IPS-NIHi7 (cell line): ENCODE measurements around the gene CAT.
A peak's percentile ranks its signal among the peaks of the same experiment; 100 is the strongest.
"Not testable (repeated sequence)": the region's sequence is repeated elsewhere in the genome, so short reads cannot be mapped to it uniquely, and the experiment has no call there.

Experiments used
- DNase-seq: peaks from one replicate; pipeline ENCODE4 v3.0.0; 2012; ENCODE audit warnings: mixed read lengths; ENCODE audit errors: extremely low spot score

Gene CAT

DNA sequence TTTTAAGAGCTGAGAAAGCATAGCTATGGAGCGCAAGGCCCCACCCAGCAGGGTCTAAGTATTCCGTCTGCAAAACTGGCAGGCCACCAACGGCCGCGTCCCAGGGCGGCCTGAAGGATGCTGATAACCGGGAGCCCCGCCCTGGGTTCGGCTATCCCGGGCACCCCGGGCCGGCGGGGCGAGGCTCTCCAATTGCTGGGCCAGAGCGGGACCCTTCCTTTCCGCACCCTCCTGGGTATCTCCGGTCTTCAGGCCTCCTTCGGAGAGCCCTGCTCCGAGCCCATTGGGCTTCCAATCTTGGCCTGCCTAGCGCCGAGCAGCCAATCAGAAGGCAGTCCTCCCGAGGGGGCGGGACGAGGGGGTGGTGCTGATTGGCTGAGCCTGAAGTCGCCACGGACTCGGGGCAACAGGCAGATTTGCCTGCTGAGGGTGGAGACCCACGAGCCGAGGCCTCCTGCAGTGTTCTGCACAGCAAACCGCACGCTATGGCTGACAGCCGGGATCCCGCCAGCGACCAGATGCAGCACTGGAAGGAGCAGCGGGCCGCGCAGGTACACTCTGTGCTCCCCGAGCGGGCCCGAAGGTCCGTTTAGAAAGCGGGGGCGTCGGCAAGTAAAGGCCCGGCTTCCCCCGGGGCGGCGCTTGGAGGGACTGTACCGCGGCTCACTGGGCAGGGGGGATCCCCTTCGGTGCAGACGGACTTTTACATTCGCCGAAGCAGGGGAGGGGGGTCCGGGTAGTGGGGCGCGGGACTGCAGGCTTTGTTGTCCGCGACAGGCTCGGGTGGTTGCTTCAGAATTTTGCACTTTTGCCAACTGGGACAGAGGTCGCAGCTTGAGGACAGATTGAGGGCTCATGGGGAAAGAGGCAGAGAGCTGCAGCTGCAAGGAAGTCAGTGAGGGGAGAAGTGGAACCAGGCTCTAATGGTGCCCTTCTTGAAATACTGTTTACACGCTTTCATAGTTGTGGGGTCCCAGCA is at the start of gene CAT:
Gene CAT, plus strand, starts transcription at position 406 of the 979 bp plus-strand sequence. Its CDS starts 80 bp downstream, at position 486.
- peak; percentile 91 for DNase-seq

DNA sequence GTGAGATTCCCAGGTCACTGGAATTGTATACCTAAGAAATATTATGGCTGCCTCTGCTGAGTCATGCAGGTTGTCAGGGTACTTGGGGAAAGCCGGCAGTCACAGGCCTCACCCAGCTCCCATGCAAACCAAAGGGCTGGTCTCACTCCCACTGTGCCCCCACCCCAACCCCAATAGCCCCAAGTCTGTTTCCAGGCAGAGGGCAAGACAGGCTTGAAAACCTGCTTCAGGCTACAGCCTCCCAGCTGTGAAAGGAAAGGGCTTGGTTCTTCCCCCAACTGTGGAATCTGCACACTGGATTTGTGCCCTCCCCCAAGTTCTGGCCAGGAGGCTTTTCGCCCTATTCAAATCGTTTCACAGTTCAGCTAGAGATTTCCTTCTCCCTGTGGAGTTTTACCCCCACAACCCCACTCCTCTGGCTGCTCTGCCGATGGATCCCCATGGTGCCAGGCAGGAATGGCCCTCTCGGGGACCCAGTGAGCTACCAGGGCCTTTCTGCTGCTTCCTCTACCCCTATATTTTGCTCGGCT is 43.9 kb upstream of the CAT start:
- DNase-seq, result no peak

DNA sequence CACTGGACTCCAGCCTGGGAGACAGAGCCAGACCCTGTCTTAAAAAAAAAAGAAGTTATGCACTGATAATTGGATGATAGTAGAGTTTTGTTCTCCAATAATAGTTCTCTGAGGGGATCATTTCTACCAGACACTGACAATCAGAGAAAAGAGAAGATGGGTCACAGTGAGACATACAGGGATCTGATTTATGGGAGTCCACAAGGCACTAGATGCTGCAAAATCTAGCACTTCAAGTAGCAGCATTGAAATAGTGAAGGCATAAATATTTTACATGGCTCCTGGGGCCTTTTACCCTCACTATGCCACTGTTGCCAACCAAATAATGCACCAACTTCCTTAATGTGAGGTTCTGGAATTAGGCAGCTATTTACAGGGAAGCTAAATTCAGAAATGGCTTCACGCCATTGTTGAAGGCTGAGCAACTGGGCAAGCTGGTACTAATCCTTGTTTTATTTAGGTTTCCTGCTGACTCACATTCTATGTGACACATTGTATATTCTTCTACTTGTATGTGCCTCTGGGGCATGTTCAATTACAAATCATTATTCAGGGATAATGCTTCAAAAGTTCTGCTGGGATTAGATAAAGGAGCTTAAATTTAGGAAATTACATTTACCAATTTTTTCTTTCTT is 42.7 kb upstream of the CAT start:
- no peak for DNase-seq

DNA sequence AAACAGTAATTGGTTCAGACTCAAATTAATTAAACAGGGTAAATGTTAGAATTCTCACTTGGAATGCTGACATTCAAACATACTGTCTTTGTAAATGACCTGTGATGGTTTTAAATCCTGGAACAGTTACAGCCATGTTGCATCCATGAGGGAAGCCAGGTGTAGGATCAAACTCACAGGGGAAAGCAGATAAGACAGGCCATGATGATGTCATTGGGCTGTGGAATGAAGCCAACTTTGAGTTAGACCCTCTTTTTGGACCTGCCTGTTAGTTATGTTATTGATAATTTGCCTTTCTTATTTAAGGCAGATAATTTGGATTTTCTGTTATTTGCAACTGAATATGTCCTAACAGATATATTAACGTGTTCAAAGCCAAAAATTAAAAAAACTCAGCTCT is 41.6 kb upstream of the CAT start:
- DNase-seq, result no peak

DNA sequence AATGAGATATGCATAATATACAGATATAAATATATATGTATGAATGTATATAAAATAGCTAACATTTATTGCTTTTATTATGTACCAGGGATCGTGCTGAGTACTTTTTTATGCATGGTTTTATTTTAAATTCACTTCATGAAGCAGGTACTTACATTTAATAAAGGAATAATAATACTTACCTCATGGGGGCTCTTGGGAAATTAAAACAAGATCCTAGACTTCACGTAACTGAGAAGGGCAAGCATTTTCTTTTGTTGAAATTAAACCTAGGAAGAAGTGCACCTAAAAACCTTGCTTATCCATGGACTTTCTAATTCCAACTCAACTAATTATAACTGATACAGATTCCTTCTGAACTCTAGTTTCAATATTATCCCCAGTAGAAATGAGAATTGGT is 40.9 kb upstream of the CAT start:
- DNase-seq, result no peak

DNA sequence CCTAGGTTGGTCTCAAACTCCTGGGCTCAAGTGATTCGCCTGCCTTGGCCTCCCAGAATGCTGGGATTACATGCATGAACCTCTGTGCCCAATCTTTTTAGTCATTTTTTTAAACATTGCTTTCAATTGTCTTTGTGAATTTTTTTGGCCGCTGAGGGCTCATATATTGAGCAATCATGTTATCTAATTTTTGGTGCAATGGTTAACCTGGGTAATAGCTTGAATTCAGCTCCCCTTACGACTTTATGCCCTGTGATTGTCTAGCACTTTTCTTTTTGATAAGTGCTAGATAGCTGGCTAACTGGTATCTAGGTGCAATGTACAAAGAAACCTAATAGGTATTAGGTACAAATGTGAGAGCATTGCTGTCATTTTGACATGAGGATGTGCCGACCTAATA is 35.3 kb upstream of the CAT start:
- no peak for DNase-seq

DNA sequence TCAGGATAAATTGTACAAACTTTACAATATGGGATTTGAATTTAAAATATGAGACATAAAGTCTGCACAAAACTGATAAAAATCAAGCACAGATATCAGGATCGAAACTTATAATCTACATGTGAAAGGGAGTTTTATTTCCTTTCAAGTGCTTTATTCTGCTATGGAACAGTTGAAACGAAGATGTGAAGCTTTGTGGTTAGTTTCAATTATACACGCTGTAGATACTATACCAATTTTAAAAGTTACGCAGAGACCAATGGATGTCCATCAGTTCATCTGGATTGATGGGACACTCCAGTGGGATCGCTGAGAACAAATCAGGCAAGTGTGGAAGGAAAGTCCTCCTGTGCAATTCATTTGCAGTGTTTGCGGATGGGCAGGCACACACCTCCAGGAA is 34.5 kb upstream of the CAT start:
- no peak for DNase-seq

DNA sequence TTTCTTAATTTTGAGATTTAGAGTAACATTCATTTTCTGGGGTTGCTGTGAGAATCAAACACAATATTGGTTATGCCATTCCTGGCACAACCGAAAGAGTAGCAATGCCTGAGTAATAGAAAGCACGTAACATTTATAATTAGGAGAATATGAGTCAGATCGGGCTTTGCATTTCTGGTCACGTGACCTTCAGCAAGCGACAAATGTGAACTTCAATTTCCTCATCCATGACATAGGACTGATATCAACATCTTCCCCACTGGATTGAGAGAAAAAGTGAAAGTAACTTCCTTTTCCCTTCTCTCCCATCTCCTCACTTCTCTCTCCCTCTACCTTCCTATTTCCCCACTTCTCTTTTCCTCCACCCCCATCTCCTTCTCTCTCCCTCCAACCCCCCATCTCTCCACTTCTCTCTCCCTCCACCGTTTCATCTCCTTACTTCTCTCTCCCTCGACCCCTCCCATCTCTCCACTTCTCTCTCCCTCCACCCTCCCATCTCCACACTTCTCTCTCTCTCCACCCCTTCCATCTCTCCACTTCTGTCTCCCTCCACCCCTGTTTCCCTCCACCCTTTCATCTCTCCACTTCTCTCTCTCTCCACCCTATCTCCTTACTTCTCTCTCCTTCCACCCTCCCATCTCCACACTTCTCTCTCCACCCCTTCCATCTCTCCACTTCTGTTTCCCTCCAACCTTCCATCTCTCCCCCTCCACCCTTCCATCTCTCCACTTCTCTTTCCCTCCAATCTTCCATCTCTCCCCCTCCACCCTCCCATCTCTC is 33.5 kb upstream of the CAT start:
- DNase-seq, result no peak

DNA sequence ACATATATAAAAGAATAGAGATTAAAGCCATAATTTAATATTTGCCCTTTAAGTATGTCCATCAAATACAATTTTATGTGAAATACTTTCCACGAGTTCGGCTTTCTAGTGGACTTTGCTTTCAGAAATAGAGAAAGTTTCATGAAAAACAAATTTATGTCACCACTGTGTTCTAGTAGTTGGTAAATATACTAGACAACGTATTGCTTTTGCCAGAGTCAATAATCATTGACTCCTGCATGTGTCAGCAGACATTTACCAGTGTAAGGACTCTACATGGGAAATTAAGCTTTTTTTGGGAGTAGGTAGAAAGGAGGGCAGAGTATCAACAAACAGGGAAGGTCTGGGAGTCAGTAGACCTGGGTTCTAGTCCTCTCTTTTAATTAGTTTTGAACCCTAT is 32.3 kb upstream of the CAT start:
- no peak for DNase-seq

DNA sequence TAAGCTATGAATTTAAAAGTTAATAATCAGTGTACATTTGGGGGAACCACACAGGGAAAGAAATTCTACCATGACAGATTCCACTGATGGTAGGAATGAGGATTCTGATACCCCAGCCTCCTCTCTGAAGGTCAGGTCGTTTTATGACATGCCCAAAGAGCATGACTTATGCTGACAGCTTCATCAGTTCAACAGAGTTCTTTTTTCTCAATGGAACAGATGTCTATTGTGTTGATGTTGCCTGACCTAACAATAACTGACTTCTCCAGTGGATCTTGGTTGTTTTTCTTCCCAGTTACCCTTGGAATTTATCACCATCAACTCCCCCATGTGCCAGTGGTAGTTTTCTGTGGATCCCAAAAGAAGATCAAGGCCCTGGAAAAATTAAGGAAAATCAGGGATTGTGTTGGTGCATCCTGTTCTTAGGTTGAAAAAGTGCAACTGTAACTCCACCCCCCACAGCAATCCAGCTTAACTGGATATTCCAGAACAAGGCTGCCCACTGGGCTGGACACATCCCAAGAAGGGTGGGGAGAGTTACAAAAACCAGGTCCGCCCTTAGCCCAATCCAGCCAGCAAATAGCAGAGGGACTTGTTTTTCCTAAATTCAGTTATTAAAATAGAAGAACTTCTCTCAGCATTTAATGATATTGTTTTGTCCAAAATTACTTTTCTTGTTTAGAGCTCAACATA is 31.5 kb upstream of the CAT start:
- DNase-seq, result no peak

DNA sequence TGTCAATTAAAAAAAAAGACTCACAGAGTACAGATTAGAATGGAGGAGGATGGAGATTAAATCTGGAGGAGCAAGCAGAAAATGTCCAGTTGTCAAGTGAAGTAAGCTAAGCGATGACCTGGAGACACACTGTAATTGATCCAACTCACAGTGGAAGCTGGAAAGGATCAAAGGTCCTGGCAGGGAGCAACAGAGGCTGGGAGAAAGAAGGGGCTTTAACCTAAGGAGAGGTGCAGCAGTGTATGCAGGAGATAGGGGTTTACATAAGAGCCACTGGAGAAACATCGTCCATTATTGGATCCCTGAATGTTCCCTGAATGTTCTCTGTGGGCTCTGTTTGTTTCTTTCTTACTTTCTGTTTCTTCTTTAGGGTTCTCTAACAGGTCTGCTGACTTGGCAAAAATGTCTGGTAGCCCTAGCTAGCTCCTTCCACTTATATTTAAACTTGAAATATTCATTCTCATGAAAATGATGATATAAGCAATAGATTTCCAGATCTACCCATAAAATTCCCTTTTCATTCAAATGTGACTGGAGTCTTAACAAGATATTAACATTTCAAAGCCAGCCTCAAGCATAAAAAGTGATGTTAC is 30.1 kb upstream of the CAT start:
- no peak for DNase-seq

DNA sequence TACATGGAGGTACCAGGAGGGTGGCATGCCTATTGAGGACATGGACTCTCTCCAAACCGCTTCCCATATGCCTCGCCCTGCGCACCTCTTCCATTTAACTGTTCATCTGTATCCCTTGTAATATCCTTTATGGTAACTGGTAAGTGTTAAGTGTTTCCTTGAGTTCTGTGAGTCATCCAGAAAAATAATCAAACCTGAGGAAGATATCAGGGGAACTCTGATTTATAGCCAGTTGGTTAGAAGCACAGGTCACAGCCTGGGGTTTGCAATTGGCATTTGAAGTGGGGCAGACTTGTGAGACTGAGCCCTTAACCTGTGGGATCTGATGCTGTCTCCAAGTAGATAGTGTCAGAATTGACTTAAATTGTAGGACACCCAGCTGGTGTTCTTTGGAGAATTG is 27.6 kb upstream of the CAT start:
- no peak for DNase-seq

DNA sequence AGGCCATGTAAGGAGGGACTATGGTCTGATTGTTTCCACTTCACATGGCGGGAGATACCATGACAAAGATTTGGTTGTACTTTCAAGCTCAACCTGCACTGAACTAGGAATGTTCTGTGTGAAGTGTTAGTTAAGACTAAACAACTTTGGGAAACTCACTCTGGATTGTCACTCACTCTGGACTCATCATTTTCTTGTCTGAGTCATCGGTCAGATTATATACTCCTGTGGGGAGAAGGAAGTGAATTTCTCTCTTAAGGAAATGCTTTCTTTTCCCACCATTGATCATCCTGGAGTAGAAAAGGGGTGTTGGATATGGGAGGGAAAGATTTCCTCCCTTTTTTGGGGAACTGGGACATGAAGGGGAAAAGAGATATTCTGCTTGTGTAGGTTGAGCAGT is 26.9 kb upstream of the CAT start:
- DNase-seq, result no peak

DNA sequence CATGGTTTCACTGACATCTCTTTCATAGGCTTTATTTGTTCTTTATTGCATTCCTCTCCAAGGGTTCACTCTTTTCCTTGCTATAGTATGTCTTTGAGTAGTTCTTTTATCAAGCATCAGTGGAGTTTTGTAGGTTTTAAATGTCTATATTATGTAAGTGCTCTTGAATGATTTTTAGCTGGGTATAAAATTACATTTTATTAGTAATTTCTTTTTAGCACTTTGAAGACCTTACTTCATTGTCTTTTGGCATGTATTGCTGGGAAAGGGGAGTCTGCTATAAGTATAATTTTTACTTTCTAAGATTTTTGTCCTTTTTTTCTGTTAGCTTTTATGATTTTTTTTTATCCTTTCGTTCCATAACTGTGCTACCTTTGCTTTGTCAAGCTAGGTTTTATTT is 25.5 kb upstream of the CAT start:
- DNase-seq, result no peak

DNA sequence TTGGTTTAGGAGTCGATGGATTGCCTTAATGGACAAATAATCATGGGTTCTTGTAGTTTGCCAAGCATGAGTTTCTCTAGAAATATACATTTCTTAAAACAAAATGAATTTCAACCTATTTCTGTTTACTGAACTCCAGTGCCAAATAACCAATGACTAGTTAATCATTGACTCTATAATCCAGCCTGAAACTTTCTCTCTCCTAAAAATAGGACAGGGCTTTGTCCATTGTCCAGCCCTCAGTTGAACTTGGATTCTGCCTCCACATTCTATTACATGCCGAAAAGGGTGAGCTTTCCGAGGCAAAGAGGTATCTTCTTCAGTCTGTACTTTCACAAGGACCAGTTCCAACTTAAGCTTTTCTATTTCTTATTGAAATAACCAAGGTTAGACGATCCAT is 23.2 kb upstream of the CAT start:
- no peak for DNase-seq

DNA sequence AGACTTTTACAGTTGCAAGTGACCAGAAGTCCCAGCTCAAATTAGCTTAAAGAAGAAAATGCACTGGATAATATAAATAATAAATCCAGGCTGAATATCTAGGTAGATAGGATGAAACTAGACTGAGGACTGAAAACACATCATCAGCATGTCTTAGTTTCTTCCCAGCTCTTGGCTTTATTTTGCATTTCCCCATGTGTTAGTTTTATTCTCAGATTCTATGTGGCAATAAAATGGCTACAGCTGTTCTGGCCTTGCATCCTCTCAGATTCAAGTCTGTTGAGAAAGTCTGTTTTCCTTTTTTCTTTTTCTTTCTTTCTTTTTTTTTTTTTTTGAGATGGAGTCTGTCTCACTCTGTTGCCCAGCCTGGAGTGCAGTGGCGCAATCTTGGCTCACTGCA is 22.6 kb upstream of the CAT start:
- no peak for DNase-seq

DNA sequence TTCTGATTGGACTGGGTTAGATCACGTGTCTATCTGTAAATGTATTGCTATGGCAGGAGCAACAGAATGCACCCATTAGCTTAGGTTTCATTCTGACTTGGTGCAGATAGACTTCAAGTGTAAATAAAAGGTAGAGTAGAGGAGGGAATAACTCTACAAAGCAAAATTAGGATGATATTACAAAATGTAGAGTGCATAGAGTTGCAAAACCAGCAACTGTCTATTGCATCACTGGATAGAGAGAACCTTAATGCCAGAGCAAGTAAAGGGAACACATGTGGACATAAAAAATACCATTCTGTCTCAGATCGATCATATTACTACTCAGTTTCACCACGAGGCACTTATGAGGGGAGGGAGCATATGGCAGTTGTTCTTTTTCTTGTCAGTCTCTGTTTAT is 22.0 kb upstream of the CAT start:
- DNase-seq, result no peak

DNA sequence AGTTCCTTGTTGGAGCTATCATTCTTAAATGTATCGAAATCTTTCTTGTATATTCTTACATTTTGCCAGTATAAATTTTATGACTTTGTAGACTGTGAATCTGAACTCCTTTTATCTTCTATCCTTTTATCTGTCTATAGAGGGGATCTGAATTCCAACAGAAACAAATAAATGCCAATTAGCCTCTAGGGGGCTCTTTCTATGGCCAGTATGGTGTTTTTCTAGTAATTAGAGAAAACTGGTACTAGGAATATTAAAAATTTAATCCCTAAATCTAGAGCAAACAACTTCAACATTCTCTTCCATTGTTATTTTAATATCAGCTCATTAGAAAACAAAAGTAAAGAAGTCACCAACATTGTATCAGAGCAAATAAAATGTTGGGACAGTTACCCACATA is 21.5 kb upstream of the CAT start:
- no peak for DNase-seq

DNA sequence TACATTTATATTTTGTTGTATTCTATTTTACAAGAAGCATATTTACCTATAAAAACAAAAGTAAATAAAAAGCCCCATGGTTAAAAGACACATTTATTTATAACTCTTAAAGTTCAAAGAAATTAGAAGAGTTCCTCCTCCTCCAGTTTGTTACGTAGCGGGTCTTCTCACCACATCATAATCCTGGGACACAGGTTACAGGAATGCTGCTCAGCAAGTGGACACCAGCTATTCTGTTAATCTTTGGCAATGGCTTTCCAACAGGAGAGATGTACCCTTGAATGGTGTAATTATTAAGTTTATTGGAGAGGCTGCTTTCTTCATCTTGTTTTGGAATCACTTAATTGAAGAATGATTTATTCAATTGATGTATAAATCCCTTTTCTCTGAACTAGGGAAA is 19.6 kb upstream of the CAT start:
- DNase-seq, result no peak

DNA sequence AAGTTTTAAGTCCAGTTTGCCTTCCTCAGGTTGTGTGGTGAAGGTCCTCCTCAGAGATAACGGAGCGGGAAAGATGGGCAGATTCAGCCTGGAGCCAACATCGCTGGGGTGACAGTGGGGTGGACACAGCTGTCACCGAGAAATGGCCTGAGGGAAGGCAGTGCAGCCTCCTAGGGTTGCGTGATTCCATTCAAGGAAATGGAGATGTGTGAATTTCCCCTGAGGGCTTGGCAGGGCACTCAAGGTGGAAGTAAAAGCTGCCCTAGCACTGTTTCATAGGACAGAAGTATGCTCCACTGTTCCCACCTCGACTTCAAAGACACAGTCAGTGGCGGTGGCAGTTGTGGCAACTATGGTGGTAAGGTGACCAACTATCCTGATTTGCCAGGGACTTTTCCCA is 15.4 kb upstream of the CAT start:
- DNase-seq, result no peak

DNA sequence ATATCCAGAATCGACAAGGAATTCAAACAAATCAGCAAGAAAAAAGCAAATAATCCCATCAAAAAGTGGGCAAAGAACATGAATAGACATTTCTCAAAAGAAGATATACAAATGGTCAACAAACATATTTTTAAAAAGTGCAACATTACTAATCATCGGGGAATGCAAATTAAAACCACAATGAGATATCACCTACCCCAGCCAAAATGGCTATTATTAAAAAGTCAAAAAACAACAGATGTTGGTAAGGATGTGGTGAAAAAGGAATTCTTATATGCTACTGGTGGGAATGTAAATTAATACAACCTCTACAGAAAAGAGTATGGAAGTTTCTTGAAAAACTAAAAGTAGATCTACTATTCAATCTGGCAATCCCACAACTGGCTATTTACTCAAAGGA is 13.9 kb upstream of the CAT start:
- DNase-seq, result not testable (repeated sequence)
